Measurements from ENCODE around the gene SLC35G1. TPM values are rescaled to one million over a fixed set of nuclear protein-coding genes. Genes with fewer than 3 reads are reported as not detected.

Gene SLC35G1
- total RNA-seq, 1 donor from 2014 or later: 13.9 TPM

- Mint-ChIP-seq H3K9me3 (no peaks in the 10 kb centered on the region), H3K4me1 (ENCODE audit: unreplicated experiment) (peaks cover 3% of the 10 kb centered on the region), H3K36me3 (peaks cover 14% of the 10 kb centered on the region), H3K27ac (no peak overlapping the region), H3K4me3 (no peak overlapping the region), H3K27me3 (no peaks in the 10 kb centered on the region)
- TF ChIP-seq, protein P1, sequence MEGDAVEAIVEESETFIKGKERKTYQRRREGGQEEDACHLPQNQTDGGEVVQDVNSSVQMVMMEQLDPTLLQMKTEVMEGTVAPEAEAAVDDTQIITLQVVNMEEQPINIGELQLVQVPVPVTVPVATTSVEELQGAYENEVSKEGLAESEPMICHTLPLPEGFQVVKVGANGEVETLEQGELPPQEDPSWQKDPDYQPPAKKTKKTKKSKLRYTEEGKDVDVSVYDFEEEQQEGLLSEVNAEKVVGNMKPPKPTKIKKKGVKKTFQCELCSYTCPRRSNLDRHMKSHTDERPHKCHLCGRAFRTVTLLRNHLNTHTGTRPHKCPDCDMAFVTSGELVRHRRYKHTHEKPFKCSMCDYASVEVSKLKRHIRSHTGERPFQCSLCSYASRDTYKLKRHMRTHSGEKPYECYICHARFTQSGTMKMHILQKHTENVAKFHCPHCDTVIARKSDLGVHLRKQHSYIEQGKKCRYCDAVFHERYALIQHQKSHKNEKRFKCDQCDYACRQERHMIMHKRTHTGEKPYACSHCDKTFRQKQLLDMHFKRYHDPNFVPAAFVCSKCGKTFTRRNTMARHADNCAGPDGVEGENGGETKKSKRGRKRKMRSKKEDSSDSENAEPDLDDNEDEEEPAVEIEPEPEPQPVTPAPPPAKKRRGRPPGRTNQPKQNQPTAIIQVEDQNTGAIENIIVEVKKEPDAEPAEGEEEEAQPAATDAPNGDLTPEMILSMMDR (conservative IDR thresholded peaks at IDR 0.05): no peak
- DNase-seq (ENCODE audit: extremely low spot score, unreplicated experiment): no peak
Measured at GRCh38 chr10:93911866-93912265, 18.1 kb downstream of the SLC35G1 start.

DNA sequence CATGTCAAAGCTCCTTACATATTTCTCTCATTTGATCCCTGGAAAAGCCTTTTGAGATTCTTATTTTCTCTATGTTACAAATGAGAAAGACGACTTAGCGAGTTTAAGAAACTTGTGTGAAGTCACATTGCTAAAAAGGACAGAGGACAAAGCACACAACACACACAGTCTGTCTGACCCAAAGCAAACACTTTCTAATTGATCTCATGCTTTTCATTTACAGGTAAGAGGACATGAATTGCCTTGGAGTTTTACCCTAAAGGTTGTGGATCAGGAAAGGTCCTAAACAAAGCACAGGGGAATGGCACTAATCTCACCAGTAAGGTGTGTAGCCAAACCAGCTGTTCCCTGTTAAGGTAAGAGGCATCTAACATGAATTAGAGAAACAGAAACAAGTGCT lies 18.7 kb downstream of the SLC35G1 start:
- Mint-ChIP-seq H3K9me3 (no peaks in the 10 kb centered on the region), H3K36me3 (peaks cover 14% of the 10 kb centered on the region), H3K4me3 (no peak overlapping the region), H3K27ac (no peak overlapping the region), H3K4me1 (ENCODE audit: unreplicated experiment) (peaks cover 6% of the 10 kb centered on the region), H3K27me3 (no peaks in the 10 kb centered on the region)
- DNase-seq (ENCODE audit: extremely low spot score, unreplicated experiment): no peak
- TF ChIP-seq, protein P1 (conservative IDR thresholded peaks at IDR 0.05): no peak

- no peak for DNase-seq (ENCODE audit: extremely low spot score, unreplicated experiment)
- Mint-ChIP-seq H3K36me3 (peaks cover 8% of the 10 kb centered on the region), H3K27me3 (no peaks in the 10 kb centered on the region), H3K9me3 (no peaks in the 10 kb centered on the region), H3K4me1 (ENCODE audit: unreplicated experiment) (peaks cover 10% of the 10 kb centered on the region), H3K4me3 (no peak overlapping the region), H3K27ac (no peak overlapping the region)
- TF ChIP-seq, protein P1 (conservative IDR thresholded peaks at IDR 0.05): no peak
Measured at GRCh38 chr10:93913706-93914105, 19.9 kb downstream of the SLC35G1 start.

GRCh38 chr10:93915598-93915997 lies 21.8 kb downstream of the SLC35G1 start:
- no peaks in the 10 kb centered on the region for H3K9me3 Mint-ChIP-seq
- no peaks in the 10 kb centered on the region for H3K27me3 Mint-ChIP-seq
- no peak overlapping the region for H3K4me3 Mint-ChIP-seq
- peaks cover 10% of the 10 kb centered on the region for H3K4me1 Mint-ChIP-seq (ENCODE audit: unreplicated experiment)
- peaks cover 3% of the 10 kb centered on the region for H3K36me3 Mint-ChIP-seq
- TF ChIP-seq, protein P1 (conservative IDR thresholded peaks at IDR 0.05): no peak
- no peak for DNase-seq (ENCODE audit: extremely low spot score, unreplicated experiment)
- H3K27ac Mint-ChIP-seq: no peak overlapping the region

DNA sequence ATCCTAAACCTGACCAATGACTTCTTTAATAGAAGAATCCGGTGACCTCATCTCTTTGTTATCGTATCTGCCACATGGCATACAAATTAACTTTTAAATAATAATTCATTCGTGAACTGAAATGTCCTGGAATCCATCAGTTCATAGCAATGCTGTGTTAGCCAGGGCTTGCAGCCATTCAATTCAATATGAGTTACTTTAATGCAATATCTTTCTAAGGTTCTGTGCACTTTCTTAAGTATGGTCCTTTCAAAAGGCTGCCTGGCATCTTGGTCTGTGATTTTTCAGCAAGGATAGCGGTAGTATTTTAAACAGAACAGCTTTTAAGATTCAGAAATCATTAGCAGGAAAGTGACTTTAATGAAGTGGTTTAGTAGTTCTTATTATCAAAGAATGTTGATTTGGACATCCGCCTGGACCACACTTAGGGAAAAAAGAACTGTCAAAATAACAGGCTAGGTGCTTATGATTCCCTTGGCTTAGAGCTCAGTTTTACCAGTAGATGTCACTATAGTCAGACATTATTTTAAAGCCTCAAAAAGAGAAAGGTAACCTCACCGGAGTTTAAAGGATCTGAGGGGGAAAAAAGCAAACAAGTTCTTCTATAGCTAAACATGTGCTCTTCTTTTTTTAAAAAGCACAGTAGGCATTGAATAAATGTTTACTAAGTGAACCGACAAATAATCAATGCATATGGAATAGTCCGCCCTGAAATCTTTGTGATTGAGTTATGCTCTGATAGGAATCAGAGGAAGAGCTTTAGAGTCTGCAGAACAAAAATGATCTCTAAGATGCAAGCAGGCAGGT lies 22.7 kb downstream of the SLC35G1 start:
- TF ChIP-seq, protein P1 (conservative IDR thresholded peaks at IDR 0.05): peak; percentile 79
- no peaks in the 10 kb centered on the region for H3K27me3 Mint-ChIP-seq
- H3K36me3 Mint-ChIP-seq: peaks cover 3% of the 10 kb centered on the region
- H3K4me3 Mint-ChIP-seq: peak overlapping the region; percentile 72
- no peak overlapping the region for H3K27ac Mint-ChIP-seq
- H3K4me1 Mint-ChIP-seq (ENCODE audit: unreplicated experiment): peaks cover 10% of the 10 kb centered on the region
- no peak for DNase-seq (ENCODE audit: extremely low spot score, unreplicated experiment)
- no peaks in the 10 kb centered on the region for H3K9me3 Mint-ChIP-seq

Measured in type B pancreatic cell (in vitro differentiated cells).